GM12891 (cell line): ENCODE data around the gene KLF9.

ENCODE experiments used
- POLR2A ChIP-seq: IDR thresholded peaks from 2 replicates; pipeline ENCODE4 v1.6.1; 2011; ENCODE audit warnings: low read depth, low read length, control low read depth
- POLR2AphosphoS5 ChIP-seq: IDR thresholded peaks from 2 replicates; pipeline ENCODE4 v1.6.1; 2011; ENCODE audit warnings: low read depth, low read length, control low read depth
- POU2F2 ChIP-seq: IDR thresholded peaks from 2 replicates; pipeline ENCODE4 v1.6.1; 2011; ENCODE audit warnings: low read depth, mild to moderate bottlenecking, control low read depth, low read length, moderate library complexity

DNA sequence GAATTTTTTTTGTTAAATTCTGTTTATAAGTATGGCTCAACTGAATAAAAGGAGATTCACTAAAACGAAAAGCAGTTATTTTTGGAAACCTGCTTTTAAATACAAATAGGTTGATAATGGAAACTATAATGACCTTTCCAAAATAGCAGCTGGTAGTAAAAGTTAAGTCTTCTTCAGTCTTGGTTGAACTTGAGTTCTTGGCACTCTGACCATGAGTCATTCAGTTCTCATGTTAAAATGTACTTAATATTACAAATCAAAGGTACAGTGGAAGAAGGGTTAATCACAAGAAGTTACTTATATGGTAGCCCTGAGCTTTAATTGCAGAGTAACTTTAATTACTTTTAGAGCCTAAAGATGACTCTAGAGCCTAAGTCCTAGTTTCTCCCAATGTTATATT lies 62.1 kb downstream of the KLF9 start:
- no peak for TF ChIP-seq POLR2AphosphoS5
- TF ChIP-seq POLR2A, result no peak
- TF ChIP-seq POU2F2, result no peak
